ENCODE data around the gene NMNAT2.
"Not testable (repeated sequence)": the region's sequence is repeated elsewhere in the genome, so short reads cannot be mapped to it uniquely, and the experiment has no call there.

Gene NMNAT2

GRCh38 chr1:183416850-183417771 lies 1.1 kb downstream of the NMNAT2 start:
- DNase-seq: peak; percentile 19

DNA sequence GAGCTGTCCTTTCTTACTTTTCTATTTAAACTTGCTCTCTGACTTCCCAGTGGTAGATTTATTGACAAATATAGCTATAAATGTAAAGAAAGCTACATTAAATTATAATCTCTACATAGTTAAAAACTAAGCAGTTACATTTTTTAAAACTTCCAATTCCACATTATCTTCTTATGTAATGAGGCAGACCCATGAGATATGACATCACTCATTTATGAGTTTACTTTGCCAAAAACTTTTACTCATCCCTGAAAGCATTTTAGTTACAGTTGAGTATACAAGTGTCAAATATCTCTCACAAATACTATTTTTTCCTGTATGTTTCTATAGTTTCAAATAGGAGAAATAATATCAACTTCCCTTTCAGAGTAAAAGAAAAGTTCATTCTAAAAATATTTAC lies 3.8 kb downstream of the NMNAT2 start:
- no peak for DNase-seq

DNA sequence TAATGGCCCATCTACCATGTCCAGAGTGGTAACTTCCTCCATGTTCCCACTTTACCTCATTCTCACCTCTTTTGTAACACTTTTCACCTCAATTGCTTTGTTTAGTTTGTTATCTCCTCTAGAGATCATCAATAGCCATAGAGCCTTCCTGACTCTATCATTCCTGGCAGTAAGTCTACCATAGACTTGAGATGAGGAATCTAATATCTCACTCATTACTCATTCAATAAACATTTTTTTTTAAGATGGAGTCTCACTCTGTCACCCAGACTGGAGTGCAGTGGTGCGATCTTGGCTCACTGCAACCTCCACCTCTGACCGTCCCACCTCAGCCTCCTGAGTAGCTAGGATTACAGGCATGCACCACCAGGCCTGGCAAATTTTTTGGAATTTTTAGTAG lies 7.1 kb downstream of the NMNAT2 start:
- DNase-seq: no peak

- no peak for DNase-seq
Observed at GRCh38 chr1:183407961-183408360, 10.2 kb downstream of the NMNAT2 start.

DNA sequence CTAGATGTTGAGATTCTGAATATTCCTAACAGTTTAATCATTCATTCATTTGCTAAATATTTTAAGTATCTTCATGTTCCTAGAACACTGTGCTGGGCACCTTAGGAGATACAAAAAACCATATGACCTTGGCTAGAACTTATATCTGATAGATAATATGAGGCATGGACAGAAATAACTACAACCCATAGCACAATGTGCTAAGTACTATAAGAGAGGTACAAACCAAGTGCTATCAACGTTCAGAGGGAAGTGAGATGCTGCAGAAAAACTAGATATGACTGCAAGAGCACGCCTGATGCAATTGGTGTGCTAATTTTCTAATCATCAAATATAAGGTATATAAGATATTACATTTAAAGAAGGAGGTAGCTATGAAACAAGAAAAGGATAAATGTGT lies 10.7 kb downstream of the NMNAT2 start:
- no peak for DNase-seq

- DNase-seq: no peak
Observed at GRCh38 chr1:183404476-183404875, 13.7 kb downstream of the NMNAT2 start.

DNA sequence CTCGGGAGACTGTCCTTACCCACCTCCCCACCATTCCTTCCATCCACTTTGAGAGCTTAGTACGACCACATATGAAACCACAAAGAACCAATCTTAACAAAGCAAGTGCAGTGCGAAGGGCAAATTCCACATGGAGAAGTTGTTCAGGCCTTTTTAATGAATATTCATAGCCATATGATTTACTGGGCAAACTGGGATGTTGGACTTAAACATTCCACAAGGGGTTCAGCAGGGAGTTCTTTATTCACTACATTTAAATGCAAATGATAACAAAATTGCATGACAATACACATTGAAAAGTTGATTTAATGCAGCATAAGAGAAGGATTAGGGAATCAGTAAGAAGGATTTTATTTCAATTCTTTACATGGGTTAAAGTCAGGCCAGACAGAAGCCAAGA lies 14.7 kb downstream of the NMNAT2 start:
- no peak for DNase-seq

GRCh38 chr1:183401565-183401964 lies 16.6 kb downstream of the NMNAT2 start:
- DNase-seq: not testable (repeated sequence)

GRCh38 chr1:183394435-183394834 lies 23.7 kb downstream of the NMNAT2 start:
- no peak for DNase-seq

GRCh38 chr1:183391863-183392262 lies 26.3 kb downstream of the NMNAT2 start:
- DNase-seq: no peak

GRCh38 chr1:183390561-183390960 lies 27.6 kb downstream of the NMNAT2 start:
- no peak for DNase-seq

GRCh38 chr1:183388735-183389134 lies 29.4 kb downstream of the NMNAT2 start:
- DNase-seq: no peak

- no peak for DNase-seq
Observed at GRCh38 chr1:183385340-183386144, 32.6 kb downstream of the NMNAT2 start.

- no peak for DNase-seq
Observed at GRCh38 chr1:183379951-183380350, 38.2 kb downstream of the NMNAT2 start.

DNA sequence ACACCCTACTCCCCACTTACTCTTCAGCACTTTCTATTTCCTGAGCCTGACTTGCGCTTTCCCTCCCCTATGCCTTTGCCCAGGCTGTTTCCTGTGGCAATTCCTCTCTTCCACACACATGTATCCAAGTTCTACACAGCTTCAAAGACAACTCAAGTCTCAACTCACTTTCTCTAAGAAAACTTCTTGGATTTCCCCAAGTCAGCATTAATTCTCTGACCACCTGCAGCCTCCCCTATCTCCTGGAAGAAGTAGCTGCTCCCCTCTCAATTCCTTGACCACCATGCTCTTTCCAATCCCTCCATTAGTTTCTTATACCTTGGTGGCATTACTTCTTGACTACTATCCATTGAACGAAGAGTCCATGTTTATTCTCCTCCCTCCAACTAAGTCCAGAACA lies 42.8 kb downstream of the NMNAT2 start:
- no peak for DNase-seq

DNA sequence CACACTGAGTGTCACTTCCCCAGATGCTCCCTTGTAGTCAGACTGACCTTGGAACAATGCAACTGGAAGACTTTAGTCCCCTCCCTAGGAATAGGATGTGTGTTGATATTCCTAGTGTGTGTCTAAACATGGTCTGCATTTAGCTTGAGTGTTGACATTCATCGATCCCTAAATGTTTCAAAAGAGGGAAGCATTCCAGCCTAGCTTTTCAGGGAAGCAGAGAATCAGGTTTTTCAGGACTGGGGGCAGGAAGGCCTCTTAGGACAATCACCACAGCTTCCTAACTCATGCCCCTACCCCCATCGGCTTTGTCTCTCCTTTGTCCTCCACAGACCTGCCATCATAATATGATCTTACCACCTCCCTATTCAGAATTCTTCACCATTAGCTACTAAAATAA lies 43.4 kb downstream of the NMNAT2 start:
- DNase-seq: no peak

DNA sequence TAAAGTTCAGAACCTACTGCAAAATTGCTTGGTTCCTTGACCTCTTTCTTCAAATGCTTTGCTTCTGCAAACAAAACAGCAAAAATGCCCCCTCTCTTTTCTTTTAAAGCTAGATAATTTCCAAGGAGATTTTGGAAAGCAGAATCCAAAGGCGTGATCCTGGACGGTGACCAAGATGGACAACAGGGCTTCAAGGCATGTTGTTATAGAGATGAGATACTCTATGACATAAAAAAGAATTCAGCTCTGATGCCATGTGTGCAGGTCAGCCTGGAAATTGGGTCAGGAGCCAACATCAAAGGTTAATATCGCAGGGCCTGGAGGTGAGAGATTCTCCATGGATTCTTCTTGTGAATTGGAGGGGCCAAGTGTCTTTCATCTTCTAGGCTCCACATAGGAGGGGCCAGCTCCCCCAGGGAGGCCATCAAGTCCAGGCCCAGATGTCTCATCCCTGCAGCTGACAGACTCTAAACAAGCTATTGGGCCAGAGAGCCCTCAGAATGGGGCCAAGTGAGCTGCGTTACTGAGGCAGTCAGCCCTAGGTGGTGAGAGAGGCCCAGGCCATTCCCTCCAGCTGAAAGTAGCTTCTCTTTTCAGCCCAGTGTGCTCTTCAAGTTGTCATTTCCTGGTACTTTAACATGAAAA lies 45.5 kb downstream of the NMNAT2 start:
- no peak for DNase-seq

GRCh38 chr1:183370399-183371058 lies 47.7 kb downstream of the NMNAT2 start:
- DNase-seq: no peak

- DNase-seq: no peak
Observed at GRCh38 chr1:183368213-183369108, 49.7 kb downstream of the NMNAT2 start.

DNA sequence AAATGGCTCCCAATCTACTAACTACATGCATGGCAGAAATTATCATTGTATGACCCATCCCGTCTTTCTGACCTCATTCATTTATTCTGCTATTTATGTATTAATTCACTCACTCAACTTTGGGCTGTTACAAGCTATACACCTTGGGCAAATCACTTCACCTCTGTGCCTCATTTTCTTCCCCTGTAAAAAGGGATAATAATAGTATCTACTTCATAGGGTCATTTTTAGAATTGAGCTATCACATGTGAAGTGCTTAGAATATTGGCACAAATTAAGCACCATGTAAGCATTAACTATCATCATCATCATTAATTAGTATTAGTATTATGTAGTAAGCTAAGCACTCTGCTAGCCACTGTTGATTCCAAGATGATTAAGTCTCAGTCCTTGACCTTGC lies 52.1 kb downstream of the NMNAT2 start:
- no peak for DNase-seq

GRCh38 chr1:183365676-183366075 lies 52.5 kb downstream of the NMNAT2 start:
- DNase-seq: no peak

- no peak for DNase-seq
Observed at GRCh38 chr1:183365093-183365492, 53.1 kb downstream of the NMNAT2 start.

Data from activated naive CD4-positive, alpha-beta T cell treated with Interleukin-2 at 50 U/mL for 16 hours (primary cell).